HG02678 (cell line): ENCODE data around the gene ATP5MC3.

ENCODE experiments used
- ATAC-seq: cut with Tn5 transposase; IDR thresholded peaks from one replicate; pipeline ENCODE4 v1.9.1; 2021; ENCODE audit warnings: mild to moderate bottlenecking, moderate library complexity; ENCODE audit not compliant: unreplicated experiment

The ATP5MC3 gene

DNA sequence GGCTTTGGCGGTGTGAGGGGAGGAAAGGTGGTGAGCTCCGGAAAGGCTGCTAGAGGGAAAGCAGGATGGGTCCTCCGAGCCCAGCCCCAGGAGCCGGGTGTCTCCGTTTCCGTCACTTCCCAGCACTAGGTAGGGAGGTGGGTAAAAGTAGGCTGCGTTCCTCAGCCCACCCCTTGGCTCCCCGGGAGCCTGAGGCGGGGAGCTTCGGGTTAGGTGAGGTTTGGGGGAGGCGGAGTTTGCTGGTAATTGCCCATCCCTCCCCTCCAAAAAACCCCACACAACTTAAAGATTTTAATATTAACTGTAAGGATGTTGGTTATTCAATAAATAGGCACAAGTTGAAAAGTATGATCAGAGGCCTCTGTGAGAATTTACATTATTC lies 13.0 kb downstream of the ATP5MC3 start:
- peak; percentile 17 for ATAC-seq

DNA sequence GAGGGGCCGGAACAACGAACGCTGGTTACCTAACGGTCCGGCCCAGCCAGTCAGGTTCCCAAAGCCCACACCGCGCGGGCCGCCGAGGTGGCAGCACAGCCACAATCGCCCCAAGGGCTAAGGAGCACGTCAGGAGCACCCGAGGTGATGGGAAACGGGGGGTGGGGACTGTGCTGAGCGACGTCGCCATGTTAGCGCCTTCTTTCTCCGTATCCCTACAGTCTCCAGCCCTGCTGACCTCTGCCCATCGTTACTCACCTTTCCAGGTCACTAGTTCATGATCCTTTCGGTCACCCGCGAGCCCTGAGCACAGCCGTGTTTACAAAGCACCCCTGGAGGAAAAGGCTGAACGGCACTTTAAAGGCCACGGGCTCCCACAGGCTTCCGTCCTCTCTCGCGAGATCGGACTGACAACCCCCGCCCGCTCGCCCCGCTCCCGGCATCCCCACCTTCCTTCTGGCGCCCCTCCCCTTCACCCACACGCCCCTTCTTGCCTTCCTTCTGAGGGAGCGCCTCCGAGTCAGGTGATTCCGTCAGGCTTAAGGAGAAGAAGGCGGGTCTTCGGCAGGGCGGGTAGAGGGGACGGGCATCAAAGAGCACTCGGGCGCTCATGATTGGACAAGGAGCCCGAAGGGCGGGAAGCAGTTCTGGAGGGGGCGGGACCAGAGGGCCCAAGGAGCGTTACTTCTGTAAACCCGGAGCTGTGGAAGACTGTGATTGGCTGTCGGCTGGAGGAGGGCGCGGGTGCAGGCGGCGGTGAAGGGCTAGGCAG lies 13.5 kb downstream of the ATP5MC3 start, which contains the start of gene ATF2:
Gene ATF2 (minus strand): TSS at position 412 of the 772 bp plus-strand sequence. CDS start 31,760 bp downstream, outside the sequence.
- peak; percentile 96 for ATAC-seq

DNA sequence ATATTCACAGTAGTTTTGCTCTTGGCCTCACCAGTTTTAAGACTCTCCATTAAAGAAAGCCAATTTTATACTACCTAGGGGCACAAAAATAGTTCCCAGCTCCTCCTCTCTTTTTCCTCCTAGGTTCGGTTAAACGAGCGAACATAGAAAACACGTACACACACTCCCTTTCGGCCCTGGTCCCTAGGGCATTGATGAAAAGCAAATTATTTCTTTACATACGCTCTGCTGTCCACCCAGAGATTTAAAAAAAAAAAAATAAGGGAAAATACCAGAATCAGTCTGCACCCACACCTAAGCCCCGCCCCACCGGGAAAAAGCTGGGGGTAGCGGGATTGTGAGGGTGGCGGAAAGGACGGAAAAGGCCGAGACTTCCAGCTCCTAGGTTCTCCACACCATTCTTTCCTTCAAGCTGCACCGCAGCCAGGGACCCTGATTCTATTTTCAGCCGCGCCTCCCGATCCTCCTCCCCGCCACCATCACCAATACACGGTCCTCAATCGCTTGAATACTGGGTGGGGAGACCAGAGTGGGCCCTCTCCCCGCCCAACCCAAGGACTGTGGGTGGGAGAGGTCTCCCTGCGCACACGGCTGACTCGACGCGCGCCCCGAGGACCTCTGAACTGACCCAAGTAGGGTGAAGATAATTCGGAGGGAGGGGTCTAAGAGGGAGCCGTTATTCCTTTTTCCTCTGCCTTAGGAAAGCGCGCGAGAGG lies 14.3 kb downstream of the ATP5MC3 start:
- ATAC-seq, result no peak

DNA sequence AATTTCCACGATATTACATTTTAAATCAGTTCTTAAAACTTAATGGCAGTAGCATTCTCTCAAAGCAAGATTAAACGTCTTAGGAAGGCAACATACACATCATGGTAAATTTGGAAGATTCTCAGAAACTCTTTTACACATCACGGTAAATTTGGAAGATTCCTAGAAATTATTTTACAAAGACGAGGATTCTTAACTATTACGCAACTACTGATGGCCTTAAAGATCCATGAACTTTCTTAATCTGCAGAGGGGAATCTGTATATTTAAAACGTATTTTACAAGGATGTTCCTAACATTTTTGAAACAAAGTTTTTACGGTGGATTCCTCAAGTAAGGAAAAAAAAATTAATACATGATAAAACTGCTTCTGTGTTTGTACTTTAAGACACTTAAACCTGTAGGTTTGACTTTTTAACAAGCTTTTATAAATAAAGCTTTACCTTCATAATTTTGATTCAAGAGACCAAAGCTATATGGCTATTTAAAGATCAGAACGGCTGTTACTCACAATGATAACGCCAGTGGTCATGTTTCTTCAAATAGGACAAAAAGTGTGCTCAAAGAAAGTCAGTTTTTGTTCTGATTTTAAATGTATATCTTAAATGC lies 15.2 kb downstream of the ATP5MC3 start:
- ATAC-seq, result no peak

DNA sequence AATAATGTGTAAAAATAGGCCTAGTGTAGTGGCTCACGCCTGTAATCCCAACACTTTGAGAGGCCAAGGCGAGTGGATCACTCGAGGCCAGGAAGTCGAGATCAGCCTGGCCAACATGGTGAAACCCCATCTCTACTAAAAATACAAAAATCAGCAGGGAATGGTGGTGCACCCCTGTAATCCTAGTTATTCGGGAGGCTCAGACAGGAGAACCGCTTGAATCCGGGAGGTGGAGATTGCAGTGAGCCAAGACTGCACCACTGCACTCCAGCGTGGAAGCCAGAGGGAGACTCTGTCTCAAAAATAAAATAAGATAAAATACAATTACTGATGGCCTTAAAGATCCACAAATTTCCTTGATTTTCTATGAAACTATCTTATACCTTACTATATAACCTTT lies 17.3 kb downstream of the ATP5MC3 start:
- no peak for ATAC-seq

DNA sequence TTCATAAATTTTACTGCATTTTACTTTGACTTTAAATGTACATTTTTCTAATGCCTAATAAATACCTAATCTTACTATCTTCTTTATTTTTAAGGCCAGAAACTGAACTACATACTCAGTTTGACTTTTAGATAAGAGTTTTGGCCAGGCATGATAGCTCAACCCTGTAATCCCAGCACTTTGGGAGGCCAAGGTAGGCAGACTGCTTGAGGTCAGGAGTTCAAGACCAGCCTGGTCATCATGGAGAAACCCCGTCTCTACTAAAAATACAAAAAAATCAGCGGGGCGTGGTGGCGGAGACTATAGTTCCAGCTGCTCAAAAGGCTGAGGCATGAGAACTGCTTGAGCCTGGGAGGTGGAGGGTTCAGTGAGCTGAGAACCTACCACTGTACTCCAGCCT lies 22.6 kb downstream of the ATP5MC3 start:
- ATAC-seq, result no peak

DNA sequence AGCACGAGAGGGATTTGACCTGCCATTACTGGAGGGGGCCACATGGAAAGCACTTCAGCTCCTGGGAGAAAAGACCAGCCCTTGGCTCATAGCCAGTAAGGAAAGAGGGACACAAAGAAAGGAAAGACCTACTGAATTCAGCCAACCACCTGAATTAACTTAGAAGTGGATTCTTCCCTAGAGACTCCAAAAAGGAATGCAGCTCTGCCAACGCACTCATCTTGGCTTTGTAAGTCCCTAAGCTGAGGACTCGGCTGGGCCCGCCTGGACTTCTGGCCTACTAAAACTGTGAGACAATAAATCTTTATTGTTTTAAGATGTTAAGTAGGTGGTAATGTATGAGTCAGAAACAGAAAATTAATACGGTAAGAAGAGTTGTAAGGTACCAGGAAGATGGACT lies 25.0 kb downstream of the ATP5MC3 start:
- no peak for ATAC-seq

DNA sequence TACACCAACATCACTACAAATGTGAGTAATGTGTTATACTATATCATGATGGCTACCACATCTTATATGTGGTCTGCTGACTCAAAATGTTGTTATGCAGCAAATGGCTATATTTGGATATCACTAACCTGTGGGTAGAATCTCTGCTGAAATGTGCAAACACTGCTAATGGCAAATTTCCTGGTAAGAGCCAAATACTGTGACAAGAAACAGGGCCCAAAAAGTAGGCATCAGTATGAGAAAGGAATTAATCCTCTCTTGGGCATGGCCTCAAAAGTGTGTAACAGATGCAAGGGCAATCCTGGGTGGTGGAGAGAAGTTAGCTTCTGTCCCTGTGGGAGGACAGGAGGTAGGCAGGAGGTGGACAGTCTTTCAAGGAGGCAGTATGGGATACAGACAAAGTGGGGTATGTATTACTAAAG lies 26.8 kb downstream of the ATP5MC3 start:
- peak; percentile 66 for ATAC-seq

DNA sequence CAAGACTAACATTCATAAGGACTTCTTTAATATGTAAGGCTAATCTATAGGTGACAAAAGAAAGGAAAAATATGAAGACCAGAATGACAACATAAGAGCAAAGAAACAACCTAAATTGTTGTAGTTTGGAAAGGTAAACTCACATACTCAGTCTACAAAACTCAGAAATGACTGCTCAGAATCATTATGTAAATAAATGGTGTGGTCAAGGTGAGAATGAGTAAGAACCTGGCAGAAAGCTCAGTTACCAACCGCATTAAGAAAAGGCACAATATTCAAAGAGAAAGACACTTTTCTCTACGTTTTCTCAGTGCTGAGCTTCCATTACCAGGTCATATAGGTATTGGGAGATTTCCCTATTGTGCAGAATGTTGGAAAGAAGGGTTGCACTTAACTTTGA lies 29.3 kb downstream of the ATP5MC3 start:
- peak; percentile 77 for ATAC-seq

DNA sequence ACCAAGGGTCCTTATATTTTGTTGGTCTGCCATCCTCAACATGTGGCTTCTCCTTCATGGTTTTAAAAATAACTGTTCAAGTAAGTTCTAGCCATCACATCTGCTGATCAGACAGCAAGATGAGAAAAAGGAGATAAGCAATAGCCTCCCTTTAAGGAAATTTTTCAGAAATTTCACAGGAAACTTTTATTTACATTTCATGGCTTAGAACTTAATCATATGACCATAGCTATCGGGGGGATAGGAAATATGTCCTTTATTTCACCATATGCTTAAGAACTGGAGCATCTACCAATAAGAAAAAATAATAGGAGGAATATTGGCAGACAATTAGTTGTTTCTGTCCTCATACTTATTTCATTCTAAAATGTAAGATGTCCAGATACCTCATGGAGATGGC lies 29.7 kb downstream of the ATP5MC3 start:
- ATAC-seq, result no peak

DNA sequence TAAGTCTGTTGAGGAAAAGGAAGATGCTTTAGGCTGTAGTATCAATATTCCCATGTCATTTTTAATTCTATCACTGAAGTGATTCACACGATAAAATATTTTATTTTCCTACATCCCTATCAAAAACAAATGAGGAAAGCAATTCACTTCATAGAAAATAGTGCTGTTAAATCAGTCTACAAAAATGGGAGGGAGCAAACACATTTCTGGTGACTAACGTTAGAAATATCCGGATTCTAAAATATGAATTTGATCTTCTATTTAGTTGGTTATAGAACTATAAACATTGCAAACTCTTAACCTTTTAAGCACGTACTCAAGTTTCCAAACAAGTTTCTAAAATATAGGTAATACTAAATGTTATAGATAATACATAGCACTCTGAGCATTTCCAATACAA lies 34.3 kb downstream of the ATP5MC3 start:
- no peak for ATAC-seq

DNA sequence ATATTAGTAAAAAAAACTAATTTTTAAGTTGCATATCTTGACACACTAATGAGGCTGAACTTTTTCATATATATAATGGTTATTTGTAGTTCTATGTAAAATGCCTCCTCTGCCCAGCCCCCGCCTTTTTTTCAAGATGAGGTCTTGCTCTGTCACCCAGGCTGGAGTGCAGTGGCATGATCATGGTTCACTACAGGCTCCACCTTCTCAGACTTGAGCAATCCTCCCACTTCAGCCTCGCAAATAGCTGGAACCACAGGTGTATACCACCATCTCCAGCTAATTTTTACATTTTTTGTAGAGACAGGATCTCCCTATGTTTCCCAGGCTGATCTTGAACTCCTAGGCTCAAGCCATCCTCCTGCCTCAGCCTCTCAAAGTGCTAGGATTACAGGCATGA lies 37.8 kb downstream of the ATP5MC3 start:
- ATAC-seq, result no peak

DNA sequence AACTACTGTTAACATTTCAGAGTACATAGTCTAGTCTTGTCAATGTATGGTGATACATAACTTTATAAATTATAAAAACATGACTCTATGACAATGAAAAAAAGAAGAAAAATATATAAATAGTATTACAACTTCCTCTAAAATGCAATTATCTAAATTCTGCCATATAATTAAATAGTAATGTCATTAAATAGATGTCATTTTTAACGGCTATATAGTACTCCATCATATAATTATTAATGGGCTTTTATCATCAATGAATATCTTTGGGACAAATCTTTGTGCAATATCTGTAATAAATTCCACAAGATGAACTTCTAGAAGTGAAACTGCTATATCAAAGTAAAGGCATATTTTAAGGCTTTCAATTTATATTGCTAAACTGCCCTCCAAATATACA lies 38.3 kb downstream of the ATP5MC3 start:
- no peak for ATAC-seq

DNA sequence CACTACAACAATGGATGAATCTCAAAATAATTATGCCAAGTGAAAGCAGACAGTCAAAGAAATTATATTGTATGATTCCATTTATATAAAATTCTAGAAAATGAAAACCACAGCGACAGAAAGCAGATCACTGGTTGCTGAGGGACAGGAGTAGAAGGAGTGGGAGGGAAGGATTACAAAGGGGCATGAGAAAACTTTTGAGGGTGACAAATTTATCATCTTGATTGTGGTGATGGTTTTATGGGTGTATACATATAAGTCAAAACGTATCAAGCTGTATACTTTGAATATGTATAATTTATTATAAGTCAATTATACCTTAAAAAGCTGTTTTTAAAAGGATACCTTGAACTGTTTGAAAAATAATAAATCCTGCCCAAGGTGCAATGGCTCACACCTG lies 41.2 kb downstream of the ATP5MC3 start:
- no peak for ATAC-seq

DNA sequence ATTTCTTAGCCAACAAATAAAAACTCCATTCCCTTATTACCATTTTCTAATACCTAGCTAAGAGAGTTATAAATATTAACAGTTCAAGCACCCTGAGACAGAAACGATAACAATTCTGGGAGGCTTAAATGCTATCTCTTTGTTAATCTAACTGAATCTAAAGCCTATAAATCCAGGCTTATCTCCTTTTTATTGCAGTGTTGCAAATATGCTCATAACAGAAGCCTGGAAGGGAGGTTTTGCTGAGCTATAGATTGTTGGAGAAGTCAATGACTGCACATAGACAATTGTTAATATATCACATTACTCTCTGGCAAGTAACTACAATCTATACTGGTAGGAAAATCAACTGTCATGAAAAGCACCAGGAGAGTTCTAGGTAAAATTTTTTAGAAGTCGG lies 43.7 kb downstream of the ATP5MC3 start:
- no peak for ATAC-seq

DNA sequence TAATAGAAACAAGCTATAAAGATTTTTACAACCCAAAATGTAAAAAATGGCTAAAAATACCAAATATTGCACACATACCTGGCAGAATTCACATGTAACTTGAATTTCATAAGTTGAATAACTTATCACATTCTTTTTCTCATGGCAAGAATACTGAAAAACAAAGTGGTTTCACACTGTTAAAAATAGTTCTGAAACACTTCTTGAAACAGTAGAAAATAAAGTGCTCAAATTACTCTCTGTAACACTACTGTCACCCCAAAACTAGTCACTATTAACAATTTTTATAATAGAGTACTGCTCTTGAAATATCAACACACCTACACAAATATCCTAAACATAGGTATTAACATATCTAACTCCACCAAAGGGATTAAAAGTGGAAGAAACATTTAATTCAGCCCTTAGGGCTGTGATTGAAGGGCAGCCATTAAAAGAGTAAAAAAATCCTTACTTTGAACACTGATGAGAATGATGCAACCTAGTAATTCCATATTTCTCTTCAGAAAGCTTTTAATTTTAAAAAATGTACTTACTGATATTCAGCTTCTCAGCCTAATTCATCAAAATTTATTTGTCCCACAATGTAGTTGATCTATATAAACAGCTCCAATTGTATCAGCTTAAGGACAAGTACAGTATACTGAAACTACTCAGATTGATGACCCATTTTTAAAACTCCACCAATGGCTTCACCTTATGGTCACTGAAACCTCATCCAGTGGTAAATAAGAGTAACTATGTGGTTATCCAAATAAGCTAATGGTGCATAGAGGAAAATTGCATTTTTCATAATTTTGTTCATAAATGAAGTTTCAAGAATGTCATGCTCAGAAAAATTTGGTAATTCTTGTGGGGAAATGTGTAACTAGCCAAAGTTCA lies 44.9 kb downstream of the ATP5MC3 start:
- peak; percentile 84 for ATAC-seq

DNA sequence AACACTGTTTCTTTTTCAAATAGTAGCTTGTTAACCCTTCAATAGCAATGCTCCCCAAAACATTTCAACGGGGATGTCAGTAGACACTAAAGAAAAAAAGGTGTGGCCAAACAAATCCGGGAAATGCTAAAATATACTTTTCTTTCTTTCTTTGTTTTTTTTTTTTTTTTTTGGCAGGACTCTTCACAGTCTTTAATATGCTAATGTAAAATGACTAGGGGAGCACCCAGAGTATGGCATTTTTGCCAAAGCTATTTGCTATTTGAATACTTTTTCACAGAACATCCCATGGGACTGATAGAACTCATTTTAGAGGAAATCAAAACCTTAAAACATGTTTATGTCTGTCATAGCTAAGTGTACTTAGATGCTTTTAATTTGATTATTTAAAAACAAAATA lies 45.6 kb downstream of the ATP5MC3 start:
- ATAC-seq, result no peak

DNA sequence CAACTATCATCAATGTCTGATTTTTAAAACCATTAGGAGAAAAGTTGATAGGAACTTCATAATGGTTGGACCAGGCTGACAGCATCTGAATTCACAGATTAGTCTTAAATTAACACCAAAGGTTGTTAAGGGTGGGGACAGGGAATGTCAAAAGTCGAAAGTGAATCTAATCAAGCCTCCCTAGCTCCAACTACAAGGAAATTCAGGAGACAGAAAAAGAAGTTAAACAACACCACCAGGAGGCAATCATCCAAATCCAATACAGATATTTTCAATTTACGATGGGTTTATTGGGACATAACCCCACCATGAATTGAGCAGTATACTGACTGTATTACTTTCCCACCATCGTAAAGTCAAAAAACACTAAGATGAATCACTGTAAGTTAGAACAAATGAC lies 46.3 kb downstream of the ATP5MC3 start:
- ATAC-seq, result no peak

DNA sequence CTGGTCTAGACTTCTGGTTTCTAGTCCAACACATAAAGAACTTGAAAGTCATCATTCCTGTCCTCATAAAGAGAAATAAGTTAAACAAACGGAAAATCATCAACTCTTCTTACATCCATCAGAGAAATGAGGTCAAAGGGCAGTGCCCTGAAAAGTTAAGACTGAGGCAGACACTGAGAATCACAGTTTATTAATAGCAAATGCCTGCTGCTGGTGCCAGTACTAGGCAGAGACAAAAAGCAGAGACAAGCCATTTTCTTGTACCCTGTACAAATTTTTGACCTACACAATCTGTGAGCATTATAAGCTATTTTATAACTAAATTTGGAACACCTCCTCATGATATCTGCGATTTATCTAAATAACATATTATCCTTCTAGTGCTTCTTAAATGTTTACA lies 50.3 kb downstream of the ATP5MC3 start:
- no peak for ATAC-seq

DNA sequence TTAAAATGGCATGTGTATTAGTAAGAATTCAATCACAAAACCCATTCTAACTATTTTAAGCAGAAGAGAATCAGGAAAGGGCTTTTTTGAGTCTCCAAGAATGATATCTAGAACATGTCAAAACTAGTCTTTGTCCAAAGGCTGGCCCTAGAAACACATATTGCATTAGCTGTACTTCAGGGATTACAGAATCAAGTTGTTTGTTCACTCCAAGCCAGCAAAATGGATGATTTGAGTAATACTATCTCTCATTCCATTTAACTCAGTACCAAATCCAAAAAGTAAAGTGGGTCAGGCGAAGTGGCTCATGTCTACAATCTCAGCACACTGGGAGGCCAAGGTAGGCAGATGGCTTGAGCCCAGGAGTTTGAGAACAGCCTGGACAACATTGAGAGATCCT lies 54.8 kb downstream of the ATP5MC3 start:
- no peak for ATAC-seq
